Muscle layer of duodenum (tissue), 2 donors: Measurements from ENCODE around the gene GFPT1.
"Not testable (repeated sequence)": the region's sequence is repeated elsewhere in the genome, so short reads cannot be mapped to it uniquely, and the experiment has no call there.

Source experiments
- H3K27ac ChIP-seq: one replicate; pipeline ENCODE4 v1.7.0; 2013; ENCODE audit warnings: mild to moderate bottlenecking, low read length
- H3K27me3 ChIP-seq: one replicate; pipeline ENCODE4 v1.7.0; 2013; ENCODE audit warnings: low read depth, mild to moderate bottlenecking, control low read depth, low read length
- H3K36me3 ChIP-seq, 2 donors: one replicate each; pipeline ENCODE4 v1.7.0; 2013; ENCODE audit warnings: low read length in 2 of 2, control low read depth in 1 of 2, mild to moderate bottlenecking in 1 of 2; ENCODE audit not compliant: insufficient read depth in 2 of 2, control insufficient read depth in 1 of 2
- H3K4me1 ChIP-seq, 2 donors: one replicate each; pipeline ENCODE4 v1.7.0; 2013; ENCODE audit warnings: low read length in 2 of 2, mild to moderate bottlenecking in 2 of 2, control low read depth in 1 of 2, moderate library complexity in 1 of 2; ENCODE audit not compliant: insufficient read depth in 2 of 2, control insufficient read depth in 1 of 2
- H3K4me3 ChIP-seq, 2 donors: one replicate each; pipeline ENCODE4 v1.7.0; 2013; ENCODE audit warnings: low read length in 2 of 2, low read depth in 1 of 2, mild to moderate bottlenecking in 1 of 2
- H3K9me3 ChIP-seq, 2 donors: one replicate each; pipeline ENCODE4 v1.7.0; 2013; ENCODE audit warnings: low read length in 2 of 2, control low read depth in 1 of 2, mild to moderate bottlenecking in 1 of 2; ENCODE audit not compliant: control insufficient read depth in 1 of 2
- donor health status: healthy.

The GFPT1 gene

DNA sequence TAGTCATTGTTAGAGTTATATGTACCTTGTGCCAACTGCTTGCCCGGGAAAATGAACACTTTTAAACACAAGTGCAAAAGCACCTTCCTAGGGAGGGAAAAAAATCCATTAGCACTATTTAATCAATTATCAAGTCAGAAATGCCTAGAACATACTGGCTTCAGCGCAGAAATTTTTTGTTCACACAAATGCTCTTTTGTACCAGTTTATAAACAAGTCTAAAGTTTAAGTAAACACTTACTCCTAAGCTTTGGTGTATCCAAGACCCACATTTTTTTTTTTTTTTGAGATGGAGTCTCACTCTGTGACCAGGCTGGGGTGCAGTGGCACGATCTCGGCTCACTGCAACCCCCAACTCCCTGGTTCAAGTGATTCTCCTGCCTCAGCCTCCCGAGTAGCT is 30.6 kb downstream of the GFPT1 start:
- no peaks in the 10 kb centered on the region for H3K27me3 ChIP-seq
- H3K9me3 ChIP-seq = no peaks in the 10 kb centered on the region
- H3K27ac ChIP-seq = no peak overlapping the region
- H3K36me3 ChIP-seq = peaks cover 35 to 42% of the 10 kb centered on the region in 2 donors
- no peak overlapping the region for H3K4me3 ChIP-seq
- H3K4me1 ChIP-seq = no peaks in the 10 kb centered on the region

- peaks cover 25 to 41% of the 10 kb centered on the region in 2 donors for H3K36me3 ChIP-seq
- not testable (repeated sequence) for H3K27me3 ChIP-seq
These were observed 32.1 kb downstream of the GFPT1 start for GRCh38 chr2:69354976-69355375.

DNA sequence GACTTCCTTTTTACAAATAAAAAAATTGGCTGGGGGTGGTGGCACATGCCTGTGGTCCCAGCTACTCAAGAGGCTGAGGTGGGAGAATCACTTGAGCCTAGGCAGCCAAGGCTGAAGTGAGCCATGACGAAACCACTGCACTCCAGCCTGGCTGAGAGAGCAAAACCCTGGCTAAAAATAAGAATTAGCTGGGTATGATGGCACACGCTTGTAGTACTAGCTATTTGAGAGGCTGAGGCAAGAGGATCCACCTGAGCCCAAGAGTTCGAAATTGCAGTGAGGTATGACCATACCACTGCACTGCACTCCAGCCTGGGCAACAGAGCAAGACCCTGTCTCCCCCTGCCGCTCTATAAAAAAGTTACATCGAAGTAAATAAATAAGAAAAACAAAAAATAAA is 33.7 kb downstream of the GFPT1 start:
- Histone ChIP-seq H3K27me3 (no peaks in the 10 kb centered on the region), H3K36me3 (peaks cover 32 to 45% of the 10 kb centered on the region in 2 donors), H3K4me1 (no peaks in the 10 kb centered on the region), H3K4me3 (no peak overlapping the region), H3K9me3 (no peaks in the 10 kb centered on the region), H3K27ac (no peak overlapping the region)

More at GRCh38 chr2:69354976-69355375, 32.1 kb downstream of the GFPT1 start:
- not testable (repeated sequence) for H3K4me3 ChIP-seq, H3K4me1 ChIP-seq, H3K27ac ChIP-seq, H3K9me3 ChIP-seq

DNA sequence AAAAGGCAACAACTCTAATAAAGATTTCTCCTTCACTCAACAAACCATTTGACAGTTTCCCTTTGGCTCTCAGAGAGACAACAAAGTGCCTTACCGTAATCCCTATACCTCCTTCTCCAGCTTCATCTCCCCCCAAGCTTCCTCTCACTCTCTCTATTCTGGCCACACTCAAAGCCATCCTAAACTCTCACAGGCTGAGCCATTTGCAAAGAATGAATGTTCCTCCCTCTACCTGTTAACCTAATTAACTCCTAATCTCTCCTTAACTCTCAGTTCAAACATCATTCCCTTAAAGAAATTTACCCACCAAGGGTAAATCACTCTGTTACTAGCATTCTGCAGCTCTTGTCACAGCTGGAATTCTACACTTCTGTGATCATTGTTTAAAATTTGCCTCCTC is 38.2 kb downstream of the GFPT1 start:
- no peaks in the 10 kb centered on the region for H3K27me3 ChIP-seq
- H3K9me3 ChIP-seq = no peaks in the 10 kb centered on the region
- H3K27ac ChIP-seq = no peak overlapping the region
- H3K36me3 ChIP-seq = peaks cover 32 to 47% of the 10 kb centered on the region in 2 donors
- no peaks in the 10 kb centered on the region for H3K4me1 ChIP-seq
- H3K4me3 ChIP-seq = no peak overlapping the region

GRCh38 chr2:69345434-69345833 is 41.6 kb downstream of the GFPT1 start:
- H3K27ac ChIP-seq = no peak overlapping the region
- no peaks in the 10 kb centered on the region for H3K27me3 ChIP-seq
- peaks cover 52 to 78% of the 10 kb centered on the region in 2 donors for H3K36me3 ChIP-seq

DNA sequence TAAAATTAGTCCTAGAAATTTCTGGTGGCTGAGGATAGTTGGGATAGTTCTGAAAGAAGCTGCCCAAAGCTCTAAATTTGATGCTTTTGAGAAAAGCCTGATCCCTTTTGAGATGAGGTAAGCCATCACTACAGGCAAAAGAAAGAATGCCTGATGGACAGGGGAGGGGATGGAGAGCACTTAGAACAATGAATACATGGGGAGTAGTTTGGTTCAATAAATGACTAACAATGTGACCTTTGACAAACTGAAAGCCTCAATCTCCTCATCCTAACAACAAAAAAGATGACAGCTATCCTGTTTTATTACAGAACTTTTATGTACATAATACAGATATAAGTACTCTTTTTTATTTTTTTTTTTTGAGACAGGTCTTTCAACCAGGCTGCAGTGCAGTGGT is 42.7 kb downstream of the GFPT1 start:
- Histone ChIP-seq H3K9me3 (no peaks in the 10 kb centered on the region), H3K4me3 (no peak overlapping the region), H3K36me3 (peaks cover 53 to 70% of the 10 kb centered on the region in 2 donors), H3K27me3 (no peaks in the 10 kb centered on the region), H3K27ac (no peak overlapping the region), H3K4me1 (no peaks in the 10 kb centered on the region)

More at GRCh38 chr2:69345434-69345833, 41.6 kb downstream of the GFPT1 start:
- no peak overlapping the region for H3K4me3 ChIP-seq
- no peaks in the 10 kb centered on the region for H3K9me3 ChIP-seq
- H3K4me1 ChIP-seq = no peaks in the 10 kb centered on the region

DNA sequence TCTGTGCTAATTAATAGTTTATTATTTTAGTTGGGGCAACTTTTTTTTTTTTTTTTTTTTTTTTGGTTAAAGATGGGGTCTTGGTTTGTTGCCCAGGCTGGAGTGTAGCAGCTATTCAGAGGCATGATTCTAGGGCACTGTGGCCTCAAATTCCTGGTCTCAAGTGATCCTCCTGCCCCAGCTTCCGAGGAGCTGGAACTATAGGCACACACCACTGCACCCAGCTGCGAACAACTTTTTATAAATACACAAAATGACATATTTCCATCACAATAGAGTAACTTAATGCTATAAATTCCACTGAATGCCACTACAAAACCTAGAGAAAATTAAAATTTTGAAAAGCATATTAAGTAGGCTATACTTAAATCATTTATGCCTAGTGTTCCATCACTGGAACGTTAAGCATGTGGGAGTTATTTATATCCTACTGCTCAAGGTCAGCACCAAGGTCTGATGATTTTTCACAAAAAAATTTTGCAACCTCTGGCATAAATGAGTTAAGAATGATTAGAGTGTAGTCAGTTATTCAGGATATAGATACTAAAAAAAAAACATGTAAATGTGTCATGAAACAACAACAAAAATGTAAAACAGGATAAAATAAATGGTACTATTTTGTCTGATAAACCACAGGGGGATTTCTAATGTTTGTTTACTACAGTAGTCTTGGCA is 46.8 kb downstream of the GFPT1 start:
- H3K9me3 ChIP-seq = no peaks in the 10 kb centered on the region
- no peak overlapping the region for H3K27ac ChIP-seq
- peaks cover 45 to 49% of the 10 kb centered on the region in 2 donors for H3K36me3 ChIP-seq
- H3K4me1 ChIP-seq = no peaks in the 10 kb centered on the region
- H3K4me3 ChIP-seq = no peak overlapping the region
- no peaks in the 10 kb centered on the region for H3K27me3 ChIP-seq

DNA sequence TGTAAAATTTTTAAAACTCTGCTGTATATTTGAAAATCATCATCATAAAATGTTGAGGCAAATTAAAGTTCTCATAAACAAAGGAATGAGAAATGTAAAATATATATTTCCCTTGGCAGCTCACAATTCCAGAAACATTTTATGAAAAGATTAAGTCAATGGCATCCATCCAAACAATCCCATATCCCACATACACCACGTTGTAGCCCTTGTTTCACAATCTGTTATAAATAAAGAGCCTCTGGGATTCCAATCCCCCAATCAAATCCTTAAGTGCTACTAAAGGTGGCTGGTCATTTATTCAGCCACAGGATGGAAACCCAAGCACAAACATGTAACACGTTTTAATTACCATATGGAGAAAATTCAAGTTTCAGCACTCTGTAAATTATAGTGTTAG is 51.7 kb downstream of the GFPT1 start:
- H3K4me3 ChIP-seq = no peak overlapping the region
- H3K9me3 ChIP-seq = no peaks in the 10 kb centered on the region
- peaks cover 6 to 28% of the 10 kb centered on the region in 2 donors for H3K36me3 ChIP-seq
- H3K4me1 ChIP-seq = no peaks in the 10 kb centered on the region
- no peaks in the 10 kb centered on the region for H3K27me3 ChIP-seq
- H3K27ac ChIP-seq = no peak overlapping the region

- Histone ChIP-seq H3K4me1 (no peaks in the 10 kb centered on the region), H3K9me3 (no peaks in the 10 kb centered on the region), H3K36me3 (peaks cover 22 to 31% of the 10 kb centered on the region in 2 donors)
These were observed 53.7 kb downstream of the GFPT1 start for GRCh38 chr2:69333352-69333751.

DNA sequence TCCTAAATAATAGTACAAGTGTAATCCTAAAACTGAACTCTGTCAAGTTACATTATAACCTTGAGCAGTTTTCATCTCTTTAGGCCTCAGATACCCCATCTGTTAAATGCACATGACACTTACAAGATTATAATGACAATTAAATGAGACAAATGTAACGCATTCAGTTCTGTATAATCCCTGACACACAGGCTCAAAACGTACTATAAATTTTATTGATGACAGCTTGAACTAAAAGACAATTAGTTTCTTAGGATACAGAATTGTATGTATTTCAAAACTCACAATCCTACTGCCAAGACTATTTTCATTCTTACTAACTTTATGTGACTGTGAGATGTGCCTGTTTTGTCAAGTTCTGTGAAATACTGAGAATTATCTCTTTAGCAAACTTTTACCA is 56.2 kb downstream of the GFPT1 start:
- H3K4me3 ChIP-seq = no peak overlapping the region
- H3K27me3 ChIP-seq = no peaks in the 10 kb centered on the region
- H3K27ac ChIP-seq = no peak overlapping the region
- H3K36me3 ChIP-seq = peaks cover 36 to 41% of the 10 kb centered on the region in 2 donors
- H3K4me1 ChIP-seq = no peaks in the 10 kb centered on the region
- H3K9me3 ChIP-seq = no peaks in the 10 kb centered on the region

More at GRCh38 chr2:69333352-69333751, 53.7 kb downstream of the GFPT1 start:
- Histone ChIP-seq H3K4me3 (no peak overlapping the region), H3K27me3 (no peaks in the 10 kb centered on the region), H3K27ac (no peak overlapping the region)

GRCh38 chr2:69322631-69323030 is 64.4 kb downstream of the GFPT1 start:
- Histone ChIP-seq H3K9me3 (no peaks in the 10 kb centered on the region), H3K36me3 (peaks cover 19 to 20% of the 10 kb centered on the region in 2 donors), H3K27me3 (no peaks in the 10 kb centered on the region), H3K4me3 (no peak overlapping the region), H3K4me1 (peaks cover 0 to 8% of the 10 kb centered on the region in 2 donors), H3K27ac (no peak overlapping the region)

DNA sequence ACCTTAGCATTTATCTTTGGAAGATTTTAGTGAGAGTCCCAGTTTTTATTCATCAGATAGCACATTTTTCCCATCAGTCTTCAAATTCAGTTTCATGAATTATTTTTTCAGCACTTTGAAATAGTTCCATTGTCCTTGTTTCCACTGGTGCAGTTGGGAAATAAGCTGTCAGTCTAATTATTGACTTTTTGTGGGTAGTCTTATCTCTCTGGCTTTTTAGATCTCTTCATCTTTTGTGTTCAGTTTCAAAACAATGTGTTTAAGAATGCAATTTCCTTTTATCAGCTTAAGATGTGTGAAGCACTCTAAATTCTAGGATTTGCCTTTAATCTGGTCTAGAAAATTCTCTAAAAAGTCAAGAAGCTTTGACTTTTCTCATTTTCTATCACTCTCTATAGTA is 70.5 kb downstream of the GFPT1 start:
- H3K27ac ChIP-seq = no peak overlapping the region
- no peaks in the 10 kb centered on the region for H3K27me3 ChIP-seq
- H3K9me3 ChIP-seq = peaks cover 0 to 5% of the 10 kb centered on the region in 2 donors

More for the DNA sequence above, 70.5 kb downstream of the GFPT1 start:
- Histone ChIP-seq H3K36me3 (peaks cover 0 to 8% of the 10 kb centered on the region in 2 donors), H3K4me3 (no peak overlapping the region), H3K4me1 (peaks cover 2 to 4% of the 10 kb centered on the region in 2 donors)
